GM12878 (cell line): Measurements from ENCODE around the gene PRR5L.
"Not testable (repeated sequence)": the region's sequence is repeated elsewhere in the genome, so short reads cannot be mapped to it uniquely, and the experiment has no call there.

Source experiments
- CBX5 ChIP-seq: sonication (generic); IDR thresholded peaks from 2 replicates; pipeline ENCODE4 v1.6.1; 2016; ENCODE audit warnings: low read depth, moderate library complexity, mild to moderate bottlenecking, inconsistent platforms
- CEBPB ChIP-seq, 2 experiments: fragments of 150-350 bp in 1 of 2; IDR thresholded peaks; 2 replicates each; pipeline ENCODE4 v1.6.1; 2012 to 2014; ENCODE audit warnings: low read depth in 2 of 2, low read length in 2 of 2, borderline replicate concordance in 1 of 2, inconsistent platforms in 1 of 2
- CTCF ChIP-seq, 3 experiments: IDR thresholded peaks in 2 of 3; conservative IDR thresholded peaks in 1 of 3; 2 replicates each; pipeline ENCODE4 v1.5.1; 2011; ENCODE audit warnings: low read depth in 3 of 3, low read length in 3 of 3, mild to moderate bottlenecking in 3 of 3, control low read depth in 2 of 3, moderate library complexity in 2 of 3, inconsistent platforms in 1 of 3, mixed read lengths in 1 of 3; ENCODE audit not compliant: control insufficient read depth in 2 of 3, insufficient read depth in 1 of 3; ENCODE audit errors: extremely low read depth in 1 of 3
- EZH2 ChIP-seq: IDR thresholded peaks from 2 replicates; pipeline ENCODE4 v1.6.1; 2012; ENCODE audit warnings: low read depth, mild to moderate bottlenecking, control low read depth, inconsistent platforms, low read length, borderline replicate concordance; ENCODE audit not compliant: control insufficient read depth
- NFYB ChIP-seq: IDR thresholded peaks from 2 replicates; pipeline ENCODE4 v1.6.1; 2011; ENCODE audit warnings: low read depth, mild to moderate bottlenecking, low read length, improper control_type of control experiment, moderate library complexity; ENCODE audit not compliant: insufficient read depth
- PBX3 ChIP-seq: IDR thresholded peaks from 2 replicates; pipeline ENCODE4 v1.6.1; 2011; ENCODE audit warnings: mild to moderate bottlenecking, low read depth, low read length, moderate library complexity; ENCODE audit not compliant: insufficient replicate concordance
- POLR2A ChIP-seq: IDR thresholded peaks from 2 replicates; pipeline ENCODE4 v1.6.1; 2011; ENCODE audit warnings: low read depth, mild to moderate bottlenecking, low read length
- POLR2AphosphoS5 ChIP-seq: IDR thresholded peaks from 2 replicates; pipeline ENCODE4 v1.6.1; 2011; ENCODE audit warnings: mild to moderate bottlenecking, low read length, inconsistent platforms
- YY1 ChIP-seq: IDR thresholded peaks from 2 replicates; pipeline ENCODE4 v1.6.1; 2011; ENCODE audit warnings: low read depth, mild to moderate bottlenecking, low read length
- ZBTB40 ChIP-seq: fragments of 450-650 bp; IDR thresholded peaks from 2 replicates; pipeline ENCODE4 v1.6.1; 2016; ENCODE audit warnings: mild to moderate bottlenecking, moderate library complexity, borderline replicate concordance
- ZNF24 ChIP-seq: fragments of 450-650 bp; IDR thresholded peaks from 2 replicates; pipeline ENCODE4 v1.6.1; 2017; ENCODE audit warnings: antibody characterized with exemption, mild to moderate bottlenecking
- ZNF384 ChIP-seq: IDR thresholded peaks from 2 replicates; pipeline ENCODE4 v1.6.1; 2012; ENCODE audit warnings: low read depth, mild to moderate bottlenecking, low read length, improper control_type of control experiment, borderline replicate concordance

- not testable (repeated sequence) for TF ChIP-seq POLR2AphosphoS5; YY1; ZNF24; CBX5; ZBTB40; EZH2; PBX3; POLR2A; CEBPB (IDR thresholded peaks at IDR 0.05; ENCODE audit: borderline replicate concordance in 1 of 2, low read depth in 2 of 2, low read length in 2 of 2); NFYB; CTCF (IDR thresholded peaks at IDR 0.05 in 2 of 3, conservative IDR thresholded peaks at IDR 0.05 in 1 of 3; ENCODE audit: control insufficient read depth in 2 of 3, extremely low read depth in 1 of 3, insufficient read depth in 1 of 3, low read depth in 3 of 3, low read length in 3 of 3); ZNF384
Measured at GRCh38 chr11:36483042-36483441, 187.0 kb downstream of the PRR5L start.
